Stimulated activated naive CD8-positive, alpha-beta T cell treated with anti-CD3 and anti-CD28 coated beads, Interleukin-15, Interleukin-2, amounts not matched to agents 100 ng/mL and 50 ng/mL, for 24 hours (primary cell): ENCODE data around the gene THBS1.

ENCODE experiments used
- H3K27ac Mint-ChIP-seq: one replicate; pipeline ENCODE4 v1.8.0; 2021; ENCODE audit warnings: mild to moderate bottlenecking, mixed read lengths
- H3K27me3 Mint-ChIP-seq: one replicate; pipeline ENCODE4 v1.8.0; 2021; ENCODE audit warnings: mixed read lengths
- H3K36me3 Mint-ChIP-seq: one replicate; pipeline ENCODE4 v1.8.0; 2021; ENCODE audit warnings: low read depth, mixed read lengths
- H3K4me1 Mint-ChIP-seq: one replicate; pipeline ENCODE4 v1.8.0; 2021; ENCODE audit warnings: low read depth, mixed read lengths
- H3K4me3 Mint-ChIP-seq: one replicate; pipeline ENCODE4 v1.8.0; 2021; ENCODE audit warnings: mild to moderate bottlenecking, mixed read lengths
- H3K9me3 Mint-ChIP-seq: one replicate; pipeline ENCODE4 v1.8.0; 2021; ENCODE audit warnings: mixed read lengths

Gene THBS1

GRCh38 chr15:39622660-39623516, 42.0 kb downstream of the THBS1 start:
- peaks cover 11% of the 10 kb centered on the region for H3K36me3 Mint-ChIP-seq
- no peak overlapping the region for H3K4me3 Mint-ChIP-seq
- peaks cover 9% of the 10 kb centered on the region for H3K9me3 Mint-ChIP-seq
- no peaks in the 10 kb centered on the region for H3K27me3 Mint-ChIP-seq
- peaks cover 64% of the 10 kb centered on the region for H3K4me1 Mint-ChIP-seq
- peak overlapping the region; percentile 34 for H3K27ac Mint-ChIP-seq

DNA sequence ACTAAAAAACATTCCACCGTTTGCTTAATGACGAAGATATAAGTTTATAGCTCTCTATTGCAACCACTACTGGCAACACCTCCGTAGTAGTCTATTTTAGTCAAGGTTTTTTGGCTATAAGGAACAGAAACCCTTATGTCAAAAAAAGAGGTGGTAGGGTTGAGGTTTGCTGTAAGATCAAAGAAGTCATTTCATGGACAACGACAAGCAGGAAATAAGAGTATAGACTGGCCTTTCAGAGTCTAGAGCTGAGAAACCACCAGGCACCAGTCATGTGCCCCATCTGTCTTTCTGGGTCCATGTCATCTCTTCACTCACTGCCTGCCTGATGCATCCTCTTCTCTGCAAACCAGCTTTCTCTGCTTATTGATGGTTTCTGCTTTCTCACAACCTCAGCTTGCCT, 42.7 kb downstream of the THBS1 start:
- Mint-ChIP-seq H3K9me3 (peaks cover 9% of the 10 kb centered on the region), H3K27ac (peak overlapping the region; percentile 75), H3K4me1 (peaks cover 70% of the 10 kb centered on the region), H3K27me3 (no peaks in the 10 kb centered on the region), H3K36me3 (peaks cover 11% of the 10 kb centered on the region), H3K4me3 (no peak overlapping the region)

DNA sequence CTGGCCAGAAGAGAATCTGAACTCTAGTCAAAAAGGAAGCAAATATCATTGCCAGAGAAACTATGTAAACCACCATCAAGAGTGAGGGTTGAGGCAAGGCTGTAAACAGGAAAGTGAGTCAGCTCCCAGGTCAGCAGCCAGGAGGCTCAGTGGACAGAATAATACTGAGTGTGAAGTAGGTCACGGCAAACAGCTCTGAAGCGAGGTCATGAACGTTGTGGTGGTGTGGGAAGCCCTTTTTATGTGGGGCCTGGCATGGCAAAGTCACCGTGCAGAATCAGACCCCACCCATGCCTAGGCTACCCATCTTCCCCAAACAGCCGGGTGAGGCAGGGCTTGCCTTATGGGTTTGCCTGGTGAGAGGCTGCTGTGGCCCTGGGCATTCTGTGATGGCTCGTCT, 43.9 kb downstream of the THBS1 start:
- H3K27ac Mint-ChIP-seq, result peak overlapping the region; percentile 94
- peaks cover 11% of the 10 kb centered on the region for H3K36me3 Mint-ChIP-seq
- H3K4me1 Mint-ChIP-seq, result peaks cover 83% of the 10 kb centered on the region
- H3K27me3 Mint-ChIP-seq, result no peaks in the 10 kb centered on the region
- H3K4me3 Mint-ChIP-seq, result peak overlapping the region; percentile 69
- H3K9me3 Mint-ChIP-seq, result peaks cover 9% of the 10 kb centered on the region

GRCh38 chr15:39625451-39625850, 44.6 kb downstream of the THBS1 start:
- Mint-ChIP-seq H3K36me3 (peaks cover 11% of the 10 kb centered on the region), H3K27me3 (no peaks in the 10 kb centered on the region), H3K27ac (peak overlapping the region; percentile 94), H3K4me1 (peaks cover 89% of the 10 kb centered on the region), H3K4me3 (no peak overlapping the region), H3K9me3 (peaks cover 9% of the 10 kb centered on the region)

GRCh38 chr15:39625856-39626255, 45.0 kb downstream of the THBS1 start:
- Mint-ChIP-seq H3K4me3 (no peak overlapping the region), H3K9me3 (peaks cover 9% of the 10 kb centered on the region), H3K36me3 (peaks cover 11% of the 10 kb centered on the region), H3K27me3 (no peaks in the 10 kb centered on the region), H3K27ac (peak overlapping the region; percentile 94), H3K4me1 (peaks cover 94% of the 10 kb centered on the region)

DNA sequence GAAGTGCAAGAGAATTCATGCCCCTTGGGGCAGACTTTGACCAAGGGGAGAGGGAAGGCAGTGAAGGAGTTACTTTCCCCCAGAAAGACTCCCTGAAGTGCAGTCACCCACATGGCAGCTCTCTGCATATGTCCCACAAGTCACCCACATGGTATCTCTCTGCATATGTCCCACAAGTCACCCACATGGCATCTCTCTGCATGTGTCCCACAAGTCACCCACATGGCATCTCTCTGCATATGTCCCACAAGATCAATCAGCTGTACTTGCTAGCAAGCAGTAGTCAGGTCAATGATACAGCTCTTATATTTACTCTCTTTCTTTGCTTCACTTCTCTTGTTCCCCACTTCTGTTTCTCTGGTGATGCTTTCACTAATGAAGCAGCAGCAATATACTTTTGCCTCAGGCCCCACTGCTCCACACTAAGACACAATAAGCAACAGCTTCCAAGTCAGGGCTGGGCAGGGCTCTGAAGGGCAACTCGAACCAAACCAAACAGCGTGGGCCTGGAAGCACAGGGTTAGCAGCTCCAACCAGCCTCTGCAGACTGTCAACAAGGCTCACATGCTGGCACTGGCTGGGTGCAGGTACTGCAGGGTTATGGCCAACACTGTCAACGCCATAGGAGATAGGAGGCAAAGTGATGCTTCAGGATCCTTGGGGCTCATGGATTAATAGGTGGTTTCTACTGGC, 46.7 kb downstream of the THBS1 start:
- Mint-ChIP-seq H3K27ac (peak overlapping the region; percentile 13), H3K36me3 (peaks cover 11% of the 10 kb centered on the region), H3K27me3 (no peaks in the 10 kb centered on the region), H3K4me1 (peaks cover 95% of the 10 kb centered on the region), H3K4me3 (no peak overlapping the region), H3K9me3 (peaks cover 9% of the 10 kb centered on the region)

DNA sequence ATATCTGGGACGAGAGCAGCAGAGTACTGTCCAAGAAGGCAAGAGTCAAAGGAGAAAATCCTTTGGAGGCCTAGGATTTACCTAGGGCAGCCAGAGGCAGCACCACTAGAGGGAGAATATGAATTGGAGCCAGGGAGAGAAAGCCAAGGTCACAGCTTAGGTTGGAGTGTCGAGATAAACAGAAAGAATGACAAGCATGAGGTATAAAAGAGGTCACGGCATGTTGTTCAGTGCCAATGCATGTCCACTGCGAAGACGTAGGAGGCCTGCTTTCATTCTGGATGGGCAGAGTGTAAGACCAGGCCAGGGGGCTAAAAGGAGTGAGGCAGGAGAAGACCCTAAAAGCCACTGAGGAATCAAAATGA, 47.2 kb downstream of the THBS1 start:
- H3K36me3 Mint-ChIP-seq, result peaks cover 11% of the 10 kb centered on the region
- no peak overlapping the region for H3K4me3 Mint-ChIP-seq
- H3K4me1 Mint-ChIP-seq, result peaks cover 89% of the 10 kb centered on the region
- H3K27me3 Mint-ChIP-seq, result no peaks in the 10 kb centered on the region
- H3K9me3 Mint-ChIP-seq, result peaks cover 7% of the 10 kb centered on the region
- peak overlapping the region; percentile 13 for H3K27ac Mint-ChIP-seq

DNA sequence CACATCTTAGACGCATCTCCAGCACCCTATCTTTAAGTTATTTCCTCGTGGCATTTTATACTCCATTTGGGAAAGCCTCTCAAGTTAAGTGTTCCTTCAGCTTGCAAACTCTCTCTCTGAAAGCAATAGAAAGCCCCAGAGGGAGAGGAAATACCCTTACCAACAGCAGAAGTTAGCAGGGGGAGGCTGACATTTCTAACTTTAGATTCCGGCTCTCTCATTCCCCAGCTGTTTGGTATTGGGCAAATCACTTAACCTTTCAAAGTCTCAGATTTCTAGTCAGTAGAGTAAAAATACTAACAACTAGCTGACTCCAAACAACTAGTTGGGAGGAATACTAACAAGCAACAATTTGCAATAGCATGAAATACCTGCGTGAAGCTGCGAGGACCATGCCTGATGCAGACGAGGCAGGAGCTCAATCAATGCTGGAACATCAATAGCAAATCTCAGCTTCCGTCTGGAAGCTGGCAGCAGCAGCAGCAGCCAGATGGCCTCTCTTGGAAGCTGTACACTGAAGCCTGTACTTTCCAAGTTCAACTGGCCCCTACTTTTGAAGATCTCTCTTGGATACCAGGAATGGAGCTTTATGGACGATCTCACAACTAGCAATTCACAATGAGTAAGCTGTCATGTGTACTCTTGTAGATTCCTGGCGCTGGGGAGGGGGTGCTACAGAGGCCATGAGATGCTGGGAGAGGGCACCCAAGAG, 47.8 kb downstream of the THBS1 start:
- H3K9me3 Mint-ChIP-seq, result peaks cover 6% of the 10 kb centered on the region
- H3K4me1 Mint-ChIP-seq, result peaks cover 84% of the 10 kb centered on the region
- no peak overlapping the region for H3K4me3 Mint-ChIP-seq
- no peaks in the 10 kb centered on the region for H3K27me3 Mint-ChIP-seq
- H3K36me3 Mint-ChIP-seq, result peaks cover 11% of the 10 kb centered on the region
- H3K27ac Mint-ChIP-seq, result peak overlapping the region; percentile 91

- peak overlapping the region; percentile 91 for H3K27ac Mint-ChIP-seq
- H3K4me1 Mint-ChIP-seq, result peaks cover 77% of the 10 kb centered on the region
- H3K4me3 Mint-ChIP-seq, result peak overlapping the region; percentile 18
Observed at GRCh38 chr15:39629371-39629770, 48.5 kb downstream of the THBS1 start.

GRCh38 chr15:39629906-39630305, 49.0 kb downstream of the THBS1 start:
- Mint-ChIP-seq H3K27me3 (no peaks in the 10 kb centered on the region), H3K9me3 (peaks cover 6% of the 10 kb centered on the region), H3K4me1 (peaks cover 72% of the 10 kb centered on the region), H3K27ac (peak overlapping the region; percentile 91), H3K4me3 (peak overlapping the region; percentile 18), H3K36me3 (peaks cover 11% of the 10 kb centered on the region)

More at GRCh38 chr15:39629371-39629770, 48.5 kb downstream of the THBS1 start:
- H3K9me3 Mint-ChIP-seq, result peaks cover 6% of the 10 kb centered on the region
- H3K36me3 Mint-ChIP-seq, result peaks cover 11% of the 10 kb centered on the region
- no peaks in the 10 kb centered on the region for H3K27me3 Mint-ChIP-seq

DNA sequence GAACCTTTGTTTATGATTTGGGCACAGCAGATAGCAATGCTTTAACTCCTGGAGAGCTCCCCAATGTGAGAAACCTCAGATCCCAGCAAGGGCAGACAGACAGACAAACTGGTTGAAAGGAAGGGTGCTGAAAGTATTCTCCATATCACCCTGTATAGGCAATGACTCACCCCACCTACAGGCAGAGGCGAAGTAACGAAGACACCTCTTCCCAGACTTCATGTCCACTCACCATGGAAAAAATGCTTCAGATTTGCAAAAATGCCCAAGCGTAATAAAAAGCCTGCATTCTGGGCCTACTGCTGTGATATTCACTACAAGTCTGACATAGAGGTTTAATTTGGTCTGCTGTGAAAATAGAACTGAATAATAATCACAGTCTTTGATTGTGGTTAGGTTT, 50.5 kb downstream of the THBS1 start:
- Mint-ChIP-seq H3K36me3 (peaks cover 4% of the 10 kb centered on the region), H3K9me3 (no peaks in the 10 kb centered on the region), H3K27me3 (no peaks in the 10 kb centered on the region), H3K27ac (peak overlapping the region; percentile 75), H3K4me1 (peaks cover 57% of the 10 kb centered on the region), H3K4me3 (peak overlapping the region; percentile 12)

DNA sequence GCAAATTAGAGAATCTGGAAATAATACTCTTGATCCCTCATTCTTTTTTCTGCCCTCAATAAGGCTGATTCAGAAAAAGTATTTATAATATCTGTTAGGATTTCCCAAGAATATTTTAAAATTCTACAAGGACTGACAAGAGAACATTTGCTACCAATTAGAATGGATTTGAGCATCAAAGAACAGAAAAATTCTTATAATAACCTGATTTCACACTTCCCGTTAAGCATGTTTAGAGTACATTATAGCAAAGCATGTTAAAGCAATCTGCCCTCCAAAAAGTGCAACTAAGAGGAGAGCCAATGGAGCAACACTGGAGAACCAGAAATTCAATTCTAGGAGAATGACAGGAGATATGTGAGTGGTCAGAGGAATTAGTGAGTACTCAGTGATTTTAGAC, 57.2 kb downstream of the THBS1 start:
- Mint-ChIP-seq H3K9me3 (peaks cover 5% of the 10 kb centered on the region), H3K36me3 (no peaks in the 10 kb centered on the region), H3K4me1 (peaks cover 33% of the 10 kb centered on the region), H3K27ac (no peak overlapping the region), H3K27me3 (peaks cover 9% of the 10 kb centered on the region), H3K4me3 (no peak overlapping the region)

GRCh38 chr15:39639037-39639436, 58.2 kb downstream of the THBS1 start:
- Mint-ChIP-seq H3K27ac (no peak overlapping the region), H3K36me3 (no peaks in the 10 kb centered on the region), H3K4me3 (no peak overlapping the region), H3K9me3 (peaks cover 5% of the 10 kb centered on the region), H3K27me3 (peaks cover 9% of the 10 kb centered on the region), H3K4me1 (peaks cover 43% of the 10 kb centered on the region)

DNA sequence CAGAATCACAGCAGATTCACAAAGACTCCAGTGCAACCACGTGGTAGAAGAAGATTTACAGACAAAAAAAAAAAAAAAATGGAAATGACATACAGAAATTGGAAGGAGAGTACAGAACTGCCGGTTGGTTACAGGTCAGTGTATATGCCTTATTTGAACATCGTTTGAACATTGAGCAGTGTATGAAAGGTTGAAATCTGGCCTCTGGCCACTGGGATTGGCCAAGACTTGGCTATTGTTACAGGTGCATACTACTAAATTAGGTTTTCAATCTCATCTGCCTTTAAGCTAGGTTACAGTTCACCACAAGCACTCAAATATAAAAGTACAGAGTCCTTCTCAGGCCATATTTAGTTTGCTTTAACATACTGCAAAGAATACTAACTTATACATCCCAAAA, 59.8 kb downstream of the THBS1 start:
- peaks cover 9% of the 10 kb centered on the region for H3K27me3 Mint-ChIP-seq
- no peak overlapping the region for H3K27ac Mint-ChIP-seq
- peaks cover 49% of the 10 kb centered on the region for H3K4me1 Mint-ChIP-seq
- no peaks in the 10 kb centered on the region for H3K36me3 Mint-ChIP-seq
- H3K9me3 Mint-ChIP-seq, result peaks cover 5% of the 10 kb centered on the region
- peak overlapping the region; percentile 0 for H3K4me3 Mint-ChIP-seq
